Gastroesophageal sphincter (tissue), 4 donors: ENCODE measurements around the gene OXCT1. TPM values are rescaled to one million over a fixed set of nuclear protein-coding genes. Genes with fewer than 3 reads are reported as not detected.

Experiments used
- ATAC-seq: fragments of 150-250 bp; one replicate; pipeline ENCODE4 v1.9.1; 2016; ENCODE audit warnings: mild to moderate bottlenecking, moderate library complexity
- H3K27ac ChIP-seq, 4 donors: fragments of 200-600 bp; sonication (generic) in 3 of 4; 1 replicate in 3 of 4; 2 replicates in 1 of 4; pipeline ENCODE4 v1.5.1; 2016 to 2019
- H3K27me3 ChIP-seq: fragments of 200-600 bp; sonication (generic); one replicate; pipeline ENCODE4 v1.5.1; 2019
- H3K36me3 ChIP-seq, 2 donors: fragments of 200-600 bp; sonication (generic); one replicate each; pipeline ENCODE4 v1.5.1; 2019; ENCODE audit warnings: control low read depth in 1 of 2
- H3K4me1 ChIP-seq, 3 donors: fragments of 200-600 bp; sonication (generic); 1 replicate in 2 of 3; 2 replicates in 1 of 3; pipeline ENCODE4 v1.5.1; 2016 to 2019; ENCODE audit warnings: control low read depth in 2 of 3
- H3K4me3 ChIP-seq, 2 donors: fragments of 200-600 bp; sonication (generic); one replicate each; pipeline ENCODE4 v1.5.1; 2019; ENCODE audit warnings: mild to moderate bottlenecking in 1 of 2, moderate library complexity in 1 of 2
- H3K9me3 ChIP-seq, 3 donors: fragments of 200-600 bp; sonication (generic); one replicate each; pipeline ENCODE4 v1.5.1; 2017 to 2019; ENCODE audit warnings: control low read depth in 2 of 3
- CTCF ChIP-seq, 4 experiments: fragments of 200-600 bp in 2 of 4; fragments of 450-650 bp in 2 of 4; sonication (generic) in 1 of 4; IDR thresholded peaks; one replicate each; pipeline ENCODE4 v1.5.1; 2017 to 2019; ENCODE audit warnings: antibody characterized with exemption in 4 of 4, mild to moderate bottlenecking in 2 of 4, moderate library complexity in 2 of 4
- EP300 ChIP-seq: sonication (generic); formaldehyde crosslinking; IDR thresholded peaks from one replicate; pipeline ENCODE4 v1.6.1; 2017; ENCODE audit warnings: antibody characterized with exemption, mild to moderate bottlenecking
- POLR2A ChIP-seq, 2 donors: fragments of 450-650 bp; IDR thresholded peaks; one replicate each; pipeline ENCODE4 v1.6.1; 2017; ENCODE audit warnings: antibody characterized with exemption in 2 of 2, mild to moderate bottlenecking in 2 of 2, moderate library complexity in 1 of 2
- POLR2AphosphoS5 ChIP-seq: sonication (generic); formaldehyde crosslinking; IDR thresholded peaks from one replicate; pipeline ENCODE4 v1.6.1; 2017; ENCODE audit warnings: antibody characterized with exemption
- WGBS, 2 donors: methylation state at CpG; one replicate each; pipeline ENCODE4 v1.1.5; 2018; ENCODE audit warnings: low coverage in 1 of 2; 5-methylcytosine and 5-hydroxymethylcytosine counted together
- total RNA-seq, 4 donors: library from RNA; depleted of rRNA; stranded (reverse); fragments of >200 nt; gene quantifications; one replicate each; pipeline ENCODE4 v1.1.0, GENCODE V29; 2016

The OXCT1 gene
- 10 to 100 TPM; 38.5 to 63.5 (median 42.1) TPM for total RNA-seq

- H3K4me1 ChIP-seq: peaks cover 2 to 58% (median 4%) of the 10 kb centered on the region in 3 donors
- no peaks in the 10 kb centered on the region for H3K36me3 ChIP-seq
- WGBS, 2 donors: 0% methylated on average over 9 of the region's 82 CpGs; no CpG with 5 or more reads in 1 of the 2 donors
- peak within 1 kb of the TSS; percentile 67 to 79 for H3K4me3 ChIP-seq
- no peaks in the 10 kb centered on the region for H3K9me3 ChIP-seq
- peak; percentile 87 for ATAC-seq
- no peaks in the 10 kb centered on the region for H3K27me3 ChIP-seq
- peak; percentile 87 to 90 for TF ChIP-seq POLR2A (IDR thresholded peaks at IDR 0.05)
- no peak for TF ChIP-seq EP300
- peak in 1 of 4 experiments; percentile 18 for TF ChIP-seq CTCF (IDR thresholded peaks at IDR 0.05)
- peak; percentile 96 for TF ChIP-seq POLR2AphosphoS5
- peak within 1 kb of the TSS; percentile 93 to 98 (median 98) for H3K27ac ChIP-seq
Measured at GRCh38 chr5:41869724-41870626, at the start of gene OXCT1. OXCT1 (minus strand) TSS chr5:41870425; CDS start chr5:41870358, 67 bp downstream.

- 77% methylated on average over 2 of the region's 2 CpGs; no CpG with 5 or more reads in 1 of the 2 donors for WGBS, 2 donors
- no peak overlapping the region for H3K27ac ChIP-seq
- H3K27me3 ChIP-seq: no peaks in the 10 kb centered on the region
- H3K4me3 ChIP-seq: no peak overlapping the region
- H3K36me3 ChIP-seq: peaks cover 12 to 91% of the 10 kb centered on the region in 2 donors
- TF ChIP-seq POLR2AphosphoS5 (no peak), EP300 (no peak), CTCF (IDR thresholded peaks at IDR 0.05) (no peak), POLR2A (IDR thresholded peaks at IDR 0.05) (no peak)
- no peaks in the 10 kb centered on the region for H3K4me1 ChIP-seq
- no peaks in the 10 kb centered on the region for H3K9me3 ChIP-seq
- ATAC-seq: no peak
Measured at GRCh38 chr5:41918105-41918504, 47.9 kb upstream of the OXCT1 start.

- no peak overlapping the region for H3K4me3 ChIP-seq
- peaks cover 5 to 50% (median 8%) of the 10 kb centered on the region in 3 donors for H3K4me1 ChIP-seq
- H3K36me3 ChIP-seq: peaks cover 9 to 69% of the 10 kb centered on the region in 2 donors
- 62 to 73% methylated on average over 4 of the region's 4 CpGs for WGBS, 2 donors
- no peaks in the 10 kb centered on the region for H3K9me3 ChIP-seq
- ATAC-seq: no peak
- H3K27ac ChIP-seq: peak overlapping the region in 3 of 4 donors; percentile 39 to 62 (median 49)
- H3K27me3 ChIP-seq: no peaks in the 10 kb centered on the region
- TF ChIP-seq CTCF (IDR thresholded peaks at IDR 0.05): no peak
- peak; percentile 42 for TF ChIP-seq POLR2AphosphoS5
Measured at GRCh38 chr5:41908374-41909079, 38.3 kb upstream of the OXCT1 start.

GRCh38 chr5:41906151-41906550, 35.9 kb upstream of the OXCT1 start:
- Histone ChIP-seq H3K4me3 (no peak overlapping the region), H3K27me3 (no peaks in the 10 kb centered on the region), H3K9me3 (no peaks in the 10 kb centered on the region), H3K27ac (no peak overlapping the region), H3K4me1 (peaks cover 5 to 54% (median 8%) of the 10 kb centered on the region in 3 donors), H3K36me3 (peaks cover 4 to 45% of the 10 kb centered on the region in 2 donors)
- 48 to 58% methylated on average over 2 of the region's 2 CpGs for WGBS, 2 donors
- TF ChIP-seq POLR2A (IDR thresholded peaks at IDR 0.05) (no peak), EP300 (no peak), POLR2AphosphoS5 (no peak), CTCF (IDR thresholded peaks at IDR 0.05) (no peak)
- ATAC-seq: no peak
